Natural killer cell treated with Interleukin-12 subunit alpha and Interleukin-12 subunit beta and Interleukin-15 and Interleukin-18, amount 100 ng/mL, for 72 hours (primary cell): ENCODE data around the gene ZNF343. TPM values are rescaled to one million over a fixed set of nuclear protein-coding genes. Genes with fewer than 3 reads are reported as not detected.

ENCODE experiments used
- ATAC-seq, 2 donors: fragments of 150-1000 bp; cut with Tn5 transposase in 1 of 2; sonication (Bioruptor Pico), chemical (Tn5 transposase) in 1 of 2; 2 replicates each; pipeline ENCODE4 v1.10.0; 2021
- DNase-seq: peaks from one replicate; pipeline ENCODE4 v3.0.0; 2022; ENCODE audit warnings: low spot score
- H3K27ac Mint-ChIP-seq, 2 donors: 1 replicate in 1 of 2; 2 replicates in 1 of 2; pipeline ENCODE4 v1.8.0; 2022; ENCODE audit warnings: mixed read lengths in 2 of 2, mild to moderate bottlenecking in 1 of 2, moderate library complexity in 1 of 2
- H3K27me3 Mint-ChIP-seq, 2 donors: 1 replicate in 1 of 2; 2 replicates in 1 of 2; pipeline ENCODE4 v1.8.0; 2022; ENCODE audit warnings: mixed read lengths in 2 of 2
- H3K36me3 Mint-ChIP-seq: one replicate; pipeline ENCODE4 v1.8.0; 2022; ENCODE audit warnings: mixed read lengths
- H3K4me1 Mint-ChIP-seq, 2 donors: 1 replicate in 1 of 2; 2 replicates in 1 of 2; pipeline ENCODE4 v1.8.0; 2022; ENCODE audit warnings: low read depth in 2 of 2, mixed read lengths in 2 of 2, mild to moderate bottlenecking in 1 of 2
- H3K4me3 Mint-ChIP-seq: one replicate; pipeline ENCODE4 v1.8.0; 2022; ENCODE audit warnings: mixed read lengths
- H3K9me3 Mint-ChIP-seq: 2 replicates; pipeline ENCODE4 v1.8.0; 2022; ENCODE audit warnings: mixed read lengths
- total RNA-seq, 2 donors: library from RNA; stranded (reverse); gene quantifications; one replicate each; pipeline ENCODE4 v1.2.3, GENCODE V29; 2022

ZNF343 gene
- total RNA-seq: 10 to 100 TPM in 1 of 2 donors, 1 to 10 TPM in 1; 6.8 to 21.1 TPM

- peak; percentile 77 for DNase-seq
- Mint-ChIP-seq H3K4me3 (peak within 1 kb of the TSS; percentile 99), H3K4me1 (peaks cover 10 to 14% of the 10 kb centered on the region in 2 donors), H3K27ac (peak within 1 kb of the TSS; percentile 84 to 97), H3K9me3 (no peaks in the 10 kb centered on the region), H3K27me3 (peaks cover 9 to 12% of the 10 kb centered on the region in 2 donors), H3K36me3 (no peaks in the 10 kb centered on the region)
- peak; percentile 96 to 97 for ATAC-seq
These were observed at the start of gene ZNF343 for GRCh38 chr20:2508631-2509467. Gene ZNF343, minus strand, starts transcription at chr20:2508915. Its CDS starts 15,020 bp downstream, at chr20:2493895.

- ATAC-seq (no peak), DNase-seq (no peak)
- Mint-ChIP-seq H3K27ac (no peak overlapping the region), H3K27me3 (peaks cover 48 to 52% of the 10 kb centered on the region in 2 donors), H3K36me3 (no peaks in the 10 kb centered on the region), H3K4me3 (peak overlapping the region; percentile 22), H3K9me3 (no peaks in the 10 kb centered on the region), H3K4me1 (no peaks in the 10 kb centered on the region)
These were observed 49.3 kb upstream of the ZNF343 start for GRCh38 chr20:2557873-2558580.

- Mint-ChIP-seq H3K27ac (no peak overlapping the region), H3K27me3 (peaks cover 36 to 49% of the 10 kb centered on the region in 2 donors), H3K4me1 (no peaks in the 10 kb centered on the region), H3K36me3 (no peaks in the 10 kb centered on the region), H3K4me3 (no peak overlapping the region), H3K9me3 (no peaks in the 10 kb centered on the region)
- DNase-seq (no peak), ATAC-seq (no peak)
These were observed 36.9 kb upstream of the ZNF343 start for GRCh38 chr20:2545594-2545993.

GRCh38 chr20:2544211-2544610 lies 35.5 kb upstream of the ZNF343 start:
- ATAC-seq: no peak
- Mint-ChIP-seq H3K4me3 (no peak overlapping the region), H3K27me3 (peaks cover 34 to 49% of the 10 kb centered on the region in 2 donors), H3K27ac (no peak overlapping the region), H3K4me1 (no peaks in the 10 kb centered on the region), H3K9me3 (no peaks in the 10 kb centered on the region), H3K36me3 (no peaks in the 10 kb centered on the region)
- no peak for DNase-seq

- no peaks in the 10 kb centered on the region for H3K36me3 Mint-ChIP-seq
- no peaks in the 10 kb centered on the region for H3K9me3 Mint-ChIP-seq
- DNase-seq: no peak
- no peak for ATAC-seq
- H3K4me3 Mint-ChIP-seq: no peak overlapping the region
- peaks cover 46 to 60% of the 10 kb centered on the region in 2 donors for H3K27me3 Mint-ChIP-seq
- H3K4me1 Mint-ChIP-seq: no peaks in the 10 kb centered on the region
- H3K27ac Mint-ChIP-seq: no peak overlapping the region
These were observed 33.6 kb upstream of the ZNF343 start for GRCh38 chr20:2542361-2542760.

- ATAC-seq (no peak), DNase-seq (no peak)
- H3K9me3 Mint-ChIP-seq: no peaks in the 10 kb centered on the region
- H3K27ac Mint-ChIP-seq: no peak overlapping the region
- peaks cover 46 to 60% of the 10 kb centered on the region in 2 donors for H3K27me3 Mint-ChIP-seq
- no peaks in the 10 kb centered on the region for H3K36me3 Mint-ChIP-seq
- H3K4me1 Mint-ChIP-seq: no peaks in the 10 kb centered on the region
- no peak overlapping the region for H3K4me3 Mint-ChIP-seq
These were observed 33.2 kb upstream of the ZNF343 start for GRCh38 chr20:2541940-2542339.

GRCh38 chr20:2538931-2539720 lies 30.4 kb upstream of the ZNF343 start:
- H3K4me1 Mint-ChIP-seq: no peaks in the 10 kb centered on the region
- no peak overlapping the region for H3K4me3 Mint-ChIP-seq
- no peak overlapping the region for H3K27ac Mint-ChIP-seq
- no peaks in the 10 kb centered on the region for H3K9me3 Mint-ChIP-seq
- ATAC-seq (no peak), DNase-seq (no peak)
- H3K27me3 Mint-ChIP-seq: peaks cover 34 to 37% of the 10 kb centered on the region in 2 donors
- no peaks in the 10 kb centered on the region for H3K36me3 Mint-ChIP-seq

- no peak for DNase-seq
- Mint-ChIP-seq H3K36me3 (no peaks in the 10 kb centered on the region), H3K27me3 (peaks cover 32 to 34% of the 10 kb centered on the region in 2 donors), H3K9me3 (no peaks in the 10 kb centered on the region), H3K4me3 (no peak overlapping the region), H3K27ac (peak overlapping the region in 1 of 2 donors; percentile 24), H3K4me1 (no peaks in the 10 kb centered on the region)
- ATAC-seq: no peak
These were observed 29.6 kb upstream of the ZNF343 start for GRCh38 chr20:2538356-2538755.

- ATAC-seq (no peak), DNase-seq (no peak)
- Mint-ChIP-seq H3K36me3 (no peaks in the 10 kb centered on the region), H3K27me3 (peaks cover 27 to 32% of the 10 kb centered on the region in 2 donors), H3K9me3 (no peaks in the 10 kb centered on the region), H3K4me3 (no peak overlapping the region), H3K27ac (no peak overlapping the region), H3K4me1 (no peaks in the 10 kb centered on the region)
These were observed 28.4 kb upstream of the ZNF343 start for GRCh38 chr20:2537101-2537500.

- Mint-ChIP-seq H3K27me3 (peaks cover 23 to 29% of the 10 kb centered on the region in 2 donors), H3K36me3 (no peaks in the 10 kb centered on the region), H3K9me3 (no peaks in the 10 kb centered on the region), H3K4me1 (no peaks in the 10 kb centered on the region), H3K27ac (no peak within 1 kb of the TSS), H3K4me3 (no peak within 1 kb of the TSS)
- ATAC-seq (no peak), DNase-seq (no peak)
These were observed 27.9 kb upstream of the ZNF343 start, which contains the start of gene TMC2 for GRCh38 chr20:2536560-2536986. Gene TMC2, plus strand, starts transcription at chr20:2536573. Its CDS starts 49 bp downstream, at chr20:2536622.

GRCh38 chr20:2535711-2536559 lies 27.2 kb upstream of the ZNF343 start:
- no peak for ATAC-seq
- Mint-ChIP-seq H3K4me3 (no peak overlapping the region), H3K9me3 (no peaks in the 10 kb centered on the region), H3K4me1 (no peaks in the 10 kb centered on the region), H3K27me3 (peaks cover 19 to 28% of the 10 kb centered on the region in 2 donors), H3K36me3 (no peaks in the 10 kb centered on the region), H3K27ac (no peak overlapping the region)
- DNase-seq: no peak

- H3K4me3 Mint-ChIP-seq: no peak overlapping the region
These were observed 24.4 kb upstream of the ZNF343 start for GRCh38 chr20:2533118-2533517.

More at GRCh38 chr20:2533118-2533517, 24.4 kb upstream of the ZNF343 start:
- Mint-ChIP-seq H3K4me1 (peaks cover 0 to 9% of the 10 kb centered on the region in 2 donors), H3K36me3 (no peaks in the 10 kb centered on the region), H3K27me3 (peaks cover 0 to 11% of the 10 kb centered on the region in 2 donors), H3K27ac (no peak overlapping the region), H3K9me3 (no peaks in the 10 kb centered on the region)
- DNase-seq (no peak), ATAC-seq (no peak)
